ENCODE results near the gene SLC25A24.
"Not testable (repeated sequence)": the region's sequence is repeated elsewhere in the genome, so short reads cannot be mapped to it uniquely, and the experiment has no call there.

Gene SLC25A24

DNA sequence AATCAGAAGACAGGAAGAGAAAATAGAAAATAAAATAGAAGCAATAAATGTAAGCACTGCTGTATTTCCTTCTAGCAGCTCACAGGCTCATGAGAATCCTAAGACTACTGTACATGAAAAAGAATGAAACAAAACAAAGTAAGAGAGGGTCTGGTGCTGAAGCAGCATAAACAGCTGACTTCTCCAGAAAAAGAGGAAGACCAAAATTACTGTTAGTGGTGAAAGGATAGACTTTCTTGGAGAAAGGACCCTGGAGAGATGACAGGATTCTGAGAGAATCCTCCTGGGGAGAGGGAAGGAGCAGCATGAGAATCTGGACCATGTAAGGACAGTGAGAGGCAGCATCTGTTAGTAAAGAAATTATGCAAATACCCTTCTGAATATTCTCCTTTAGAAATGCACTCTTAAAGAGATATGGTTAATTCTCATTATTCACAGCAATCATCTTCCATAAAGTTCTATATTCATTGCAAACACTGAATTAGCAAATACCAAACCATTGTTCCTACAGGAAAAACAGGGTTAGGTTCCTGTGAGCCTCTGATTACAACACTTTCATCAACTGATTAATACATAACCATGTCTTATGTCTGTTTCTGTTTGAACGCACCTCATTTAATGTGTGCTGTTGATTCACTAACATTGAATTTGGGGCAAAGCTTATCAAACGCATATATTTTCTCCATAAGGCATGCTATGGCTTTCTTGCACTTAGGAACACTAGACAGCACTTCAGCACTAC lies 17.0 kb downstream of the SLC25A24 start:
- peaks cover 9% of the 10 kb centered on the region for H3K4me1 Mint-ChIP-seq
- peaks cover 4% of the 10 kb centered on the region for H3K9me3 Mint-ChIP-seq
- H3K27me3 Mint-ChIP-seq = no peaks in the 10 kb centered on the region
- ATAC-seq (ENCODE audit: low read depth) (no peak), DNase-seq (ENCODE audit: low spot score in 2 of 2) (no peak)
- H3K4me3 Mint-ChIP-seq = no peak overlapping the region
- H3K36me3 Mint-ChIP-seq = peaks cover 45% of the 10 kb centered on the region
- peak overlapping the region; percentile 14 for H3K27ac Mint-ChIP-seq

DNA sequence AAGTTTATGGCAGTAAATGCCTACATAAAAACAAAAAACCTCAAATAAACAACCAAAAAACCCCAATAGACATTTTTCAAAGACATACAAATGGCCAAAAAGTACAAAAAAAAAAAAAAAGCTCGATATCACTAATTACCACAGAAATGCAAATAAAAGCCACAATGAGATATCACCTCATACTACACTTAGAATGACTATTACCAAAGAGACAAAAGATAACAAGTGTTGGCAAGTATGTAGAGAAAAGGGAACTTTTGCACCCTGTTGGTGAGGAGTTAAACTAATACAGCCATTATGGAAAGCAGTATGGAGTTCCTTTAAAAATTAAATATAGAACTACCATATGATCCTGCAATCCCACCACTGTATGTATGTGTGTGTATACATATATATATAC lies 21.1 kb downstream of the SLC25A24 start:
- Mint-ChIP-seq H3K36me3 (peaks cover 63% of the 10 kb centered on the region), H3K27me3 (no peaks in the 10 kb centered on the region), H3K4me3 (no peak overlapping the region), H3K9me3 (peaks cover 7% of the 10 kb centered on the region), H3K4me1 (peaks cover 13% of the 10 kb centered on the region), H3K27ac (no peak overlapping the region)
- no peak for ATAC-seq (ENCODE audit: low read depth)
- DNase-seq (ENCODE audit: low spot score in 2 of 2) = no peak

DNA sequence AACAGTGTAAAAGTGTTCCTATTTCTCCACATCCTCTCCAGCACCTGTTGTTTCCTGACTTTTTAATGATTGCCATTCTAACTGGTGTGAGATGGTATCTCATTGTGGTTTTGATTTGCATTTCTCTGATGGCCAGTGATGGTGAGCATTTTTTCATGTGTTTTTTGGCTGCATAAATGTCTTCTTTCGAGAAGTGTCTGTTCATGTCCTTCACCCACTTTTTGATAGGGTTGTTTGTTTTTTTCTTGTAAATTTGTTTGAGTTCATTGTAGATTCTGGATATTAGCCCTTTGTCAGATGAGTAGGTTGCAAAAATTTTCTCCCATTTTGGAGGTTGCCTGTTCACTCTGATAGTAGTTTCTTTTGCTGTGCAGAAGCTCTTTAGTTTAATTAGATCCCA lies 37.7 kb downstream of the SLC25A24 start:
- H3K36me3 Mint-ChIP-seq; DNase-seq (ENCODE audit: low spot score in 2 of 2); ATAC-seq (ENCODE audit: low read depth); H3K27me3 Mint-ChIP-seq; H3K4me1 Mint-ChIP-seq; H3K9me3 Mint-ChIP-seq; H3K4me3 Mint-ChIP-seq; H3K27ac Mint-ChIP-seq: not testable (repeated sequence)

DNA sequence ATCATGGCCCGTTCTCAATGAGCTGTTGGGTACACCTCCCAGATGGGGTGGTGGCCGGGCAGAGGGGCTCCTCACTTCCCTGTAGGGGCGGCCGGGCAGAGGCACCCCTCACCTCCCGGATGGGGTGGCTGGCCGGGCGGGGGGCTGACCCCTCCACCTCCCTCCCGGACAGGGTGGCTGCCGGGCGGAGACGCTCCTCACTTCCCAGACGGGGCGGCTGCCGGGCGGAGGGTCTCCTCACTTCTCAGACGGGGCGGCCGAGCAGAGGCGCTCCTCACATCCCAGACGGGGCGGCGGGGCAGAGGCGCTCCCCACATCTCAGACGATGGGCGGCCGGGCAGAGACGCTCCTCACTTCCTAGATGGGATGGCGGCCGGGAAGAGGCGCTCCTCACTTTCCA lies 40.2 kb downstream of the SLC25A24 start:
- not testable (repeated sequence) for H3K4me3 Mint-ChIP-seq; ATAC-seq (ENCODE audit: low read depth); H3K9me3 Mint-ChIP-seq; H3K4me1 Mint-ChIP-seq; DNase-seq (ENCODE audit: low spot score in 2 of 2); H3K27ac Mint-ChIP-seq; H3K27me3 Mint-ChIP-seq
- peaks cover 18% of the 10 kb centered on the region for H3K36me3 Mint-ChIP-seq

DNA sequence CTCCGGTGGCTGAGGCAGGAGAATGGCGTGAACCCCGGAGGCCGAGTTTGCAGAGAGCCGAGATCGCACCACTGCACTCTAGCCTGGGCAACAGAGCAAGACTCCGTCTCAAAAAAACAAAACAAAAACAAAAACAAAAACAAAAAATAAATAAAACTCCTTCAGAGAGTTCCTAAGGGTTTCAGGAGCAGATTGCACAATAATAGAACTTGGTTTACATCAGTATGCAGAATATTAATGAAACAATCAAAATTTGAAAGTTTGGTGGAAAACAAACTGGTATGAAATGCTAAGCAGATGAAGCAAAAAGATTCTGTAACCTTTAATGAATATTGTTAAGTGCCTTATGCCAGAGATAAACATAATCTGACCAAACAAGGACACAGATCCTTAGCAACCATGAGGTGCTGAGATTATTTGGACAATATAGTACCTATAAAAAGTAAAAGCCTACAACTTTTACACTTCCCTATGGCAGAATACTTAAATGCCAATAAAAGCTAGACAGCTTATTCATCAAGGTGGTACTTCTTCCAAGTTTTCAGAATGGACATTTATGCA lies 41.2 kb downstream of the SLC25A24 start:
- DNase-seq (ENCODE audit: low spot score in 2 of 2) = no peak

DNA sequence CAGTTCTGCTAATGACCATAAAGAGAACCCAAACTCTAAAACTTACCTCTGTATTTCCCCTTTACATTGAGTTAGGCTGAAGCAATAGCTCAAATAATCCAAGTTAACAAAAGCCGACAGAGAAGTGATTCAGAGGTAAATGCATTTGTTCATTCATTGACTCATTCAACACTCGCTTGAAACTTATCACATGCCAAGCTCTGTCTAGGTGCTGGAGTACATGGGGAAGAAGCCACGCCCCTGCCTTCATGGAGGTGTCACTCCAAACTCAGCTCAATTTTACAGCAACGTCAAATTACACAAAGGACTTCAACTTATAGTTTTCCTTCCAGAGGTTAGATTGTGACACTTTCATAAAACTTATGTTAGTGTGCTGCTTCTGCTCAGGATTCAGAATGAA lies 45.8 kb downstream of the SLC25A24 start:
- DNase-seq (ENCODE audit: low spot score in 2 of 2) (no peak), ATAC-seq (ENCODE audit: low read depth) (no peak)
- no peaks in the 10 kb centered on the region for H3K4me1 Mint-ChIP-seq
- no peak overlapping the region for H3K4me3 Mint-ChIP-seq
- H3K9me3 Mint-ChIP-seq = no peaks in the 10 kb centered on the region
- no peak overlapping the region for H3K27ac Mint-ChIP-seq
- H3K36me3 Mint-ChIP-seq = peaks cover 21% of the 10 kb centered on the region
- no peaks in the 10 kb centered on the region for H3K27me3 Mint-ChIP-seq

More for the DNA sequence above, 41.2 kb downstream of the SLC25A24 start:
- Mint-ChIP-seq H3K9me3 (no peaks in the 10 kb centered on the region), H3K27me3 (no peaks in the 10 kb centered on the region), H3K36me3 (peaks cover 23% of the 10 kb centered on the region), H3K27ac (no peak overlapping the region), H3K4me1 (no peaks in the 10 kb centered on the region), H3K4me3 (no peak overlapping the region)
- no peak for ATAC-seq (ENCODE audit: low read depth)

DNA sequence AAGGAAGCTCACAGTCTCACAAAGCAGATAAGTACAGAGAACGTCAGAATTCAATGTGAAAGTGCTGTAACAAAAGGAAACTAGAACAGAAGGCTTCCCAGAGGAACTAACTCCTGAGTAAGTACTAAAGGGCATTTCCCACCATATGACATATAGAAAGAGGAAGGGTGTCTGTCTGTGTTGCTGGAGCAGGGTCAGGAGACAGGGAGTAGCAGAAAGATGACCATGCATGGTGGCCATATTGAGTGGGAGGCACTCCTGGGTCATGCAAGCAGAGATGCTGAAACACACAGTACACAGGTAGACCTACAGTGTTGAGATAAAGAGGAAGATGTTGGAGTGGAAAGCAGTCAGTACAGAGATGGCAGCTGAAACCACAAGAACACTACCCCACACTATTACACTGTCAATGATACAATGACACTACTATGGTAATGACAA lies 47.3 kb downstream of the SLC25A24 start:
- DNase-seq (ENCODE audit: low spot score in 2 of 2) (no peak), ATAC-seq (ENCODE audit: low read depth) (no peak)
- Mint-ChIP-seq H3K27me3 (no peaks in the 10 kb centered on the region), H3K27ac (no peak overlapping the region), H3K4me3 (no peak overlapping the region), H3K9me3 (no peaks in the 10 kb centered on the region), H3K4me1 (no peaks in the 10 kb centered on the region), H3K36me3 (peaks cover 23% of the 10 kb centered on the region)

DNA sequence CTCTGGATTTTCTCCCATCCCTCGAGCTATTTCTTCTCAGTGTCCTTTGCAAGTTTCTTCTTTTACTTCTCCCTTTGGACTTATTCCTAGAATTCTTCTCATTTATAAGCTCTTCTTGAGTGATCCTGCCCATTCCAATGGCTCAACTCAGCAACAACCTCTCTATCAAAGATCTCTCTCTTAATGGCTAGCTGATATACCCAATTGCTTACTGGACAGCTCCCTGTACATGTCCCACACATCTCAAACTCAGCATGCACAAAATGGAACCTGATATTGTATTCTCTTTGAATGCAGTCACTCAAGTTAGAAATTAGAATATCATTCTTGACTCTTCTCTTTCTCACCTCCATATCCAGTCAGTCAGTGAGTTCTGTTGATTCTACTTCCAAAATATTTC lies 48.6 kb downstream of the SLC25A24 start:
- no peak for DNase-seq (ENCODE audit: low spot score in 2 of 2)
- no peaks in the 10 kb centered on the region for H3K9me3 Mint-ChIP-seq
- ATAC-seq (ENCODE audit: low read depth) = no peak
- H3K27ac Mint-ChIP-seq = no peak overlapping the region
- no peaks in the 10 kb centered on the region for H3K27me3 Mint-ChIP-seq
- no peaks in the 10 kb centered on the region for H3K4me1 Mint-ChIP-seq
- H3K4me3 Mint-ChIP-seq = no peak overlapping the region
- H3K36me3 Mint-ChIP-seq = peaks cover 29% of the 10 kb centered on the region

DNA sequence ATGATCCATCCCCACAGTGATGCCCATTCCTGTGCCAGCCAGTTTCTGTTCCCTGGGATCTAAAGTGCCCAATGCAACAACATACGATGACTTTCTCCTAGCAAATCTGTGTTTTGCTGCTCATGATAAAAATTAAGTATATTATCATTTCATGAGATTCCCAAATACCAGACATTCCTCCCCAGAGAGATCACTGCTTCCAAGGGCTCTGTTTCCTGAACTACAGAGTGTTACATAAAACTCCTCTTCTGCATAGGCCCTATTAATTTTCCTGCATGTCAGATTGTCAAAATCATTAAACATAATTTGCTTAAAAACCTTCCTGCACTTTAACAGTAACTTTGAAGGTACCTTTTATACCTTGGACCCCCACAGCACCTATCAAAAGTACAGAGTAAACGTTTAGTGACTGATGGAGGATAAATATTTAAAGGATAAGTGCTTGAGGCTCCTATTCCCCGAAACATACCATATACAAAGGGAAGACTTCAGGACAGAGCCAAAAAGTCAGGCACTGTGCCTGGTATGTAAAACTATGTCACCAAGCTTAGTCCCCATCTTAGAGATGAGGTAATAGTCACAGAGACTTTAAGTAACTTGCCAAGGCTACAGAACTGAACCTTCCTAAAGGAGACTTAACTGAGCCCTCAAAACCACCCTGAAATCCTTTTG lies 50.2 kb downstream of the SLC25A24 start:
- Mint-ChIP-seq H3K27ac (no peak overlapping the region), H3K9me3 (peaks cover 3% of the 10 kb centered on the region), H3K4me1 (no peaks in the 10 kb centered on the region), H3K36me3 (peaks cover 34% of the 10 kb centered on the region), H3K4me3 (no peak overlapping the region), H3K27me3 (no peaks in the 10 kb centered on the region)
- ATAC-seq (ENCODE audit: low read depth) (no peak), DNase-seq (ENCODE audit: low spot score in 2 of 2) (no peak)

DNA sequence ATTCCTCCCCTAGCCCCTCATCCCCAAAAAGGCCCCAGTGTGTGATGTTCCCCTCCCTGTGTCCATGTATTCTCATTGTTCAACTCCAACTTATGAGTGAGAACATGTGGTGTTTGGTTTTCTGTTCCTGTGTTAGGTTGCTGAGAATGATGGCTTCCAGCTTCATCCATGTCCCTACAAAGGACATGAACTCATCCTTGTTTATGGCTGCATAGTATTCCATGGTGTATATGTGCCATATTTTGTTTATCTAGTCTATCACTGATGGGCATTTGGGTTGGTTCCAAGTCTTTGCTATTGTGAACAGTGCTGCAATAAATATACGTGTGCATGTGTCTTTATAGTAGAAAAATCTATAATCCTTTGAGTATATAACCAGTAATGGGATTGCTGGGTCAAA lies 55.6 kb downstream of the SLC25A24 start:
- not testable (repeated sequence) for H3K27ac Mint-ChIP-seq; ATAC-seq (ENCODE audit: low read depth); H3K4me1 Mint-ChIP-seq; DNase-seq (ENCODE audit: low spot score in 2 of 2); H3K4me3 Mint-ChIP-seq; H3K9me3 Mint-ChIP-seq; H3K27me3 Mint-ChIP-seq
- H3K36me3 Mint-ChIP-seq = peaks cover 57% of the 10 kb centered on the region

DNA sequence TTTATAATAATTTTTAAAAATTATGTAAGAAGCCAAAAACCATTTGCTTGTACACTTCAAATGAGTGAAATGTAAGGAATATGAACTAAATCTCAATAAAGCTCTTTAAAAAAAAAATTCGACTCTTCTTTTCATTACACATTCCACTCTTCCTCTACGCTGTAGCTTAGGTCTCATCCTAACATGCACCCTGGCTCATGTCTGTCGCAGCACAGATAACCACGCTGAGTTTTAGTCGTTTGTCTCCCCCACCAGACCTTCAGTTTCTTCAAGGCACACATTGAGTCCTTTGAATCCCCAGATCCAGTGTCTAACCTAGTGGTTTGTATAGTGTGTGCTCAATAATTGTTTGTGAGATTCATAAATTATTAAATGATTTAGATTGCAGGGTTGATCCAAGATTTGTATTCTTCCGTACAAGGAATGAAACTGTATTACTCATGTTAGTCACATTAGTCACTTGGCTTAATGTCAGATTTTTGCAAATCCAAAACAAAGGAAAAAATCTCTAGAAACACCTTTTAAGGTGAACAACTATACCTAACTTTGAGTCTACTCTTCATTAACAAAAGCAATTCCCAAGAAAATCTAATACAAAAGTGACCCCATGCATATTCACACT lies 57.3 kb downstream of the SLC25A24 start:
- H3K4me3 Mint-ChIP-seq = no peak overlapping the region
- ATAC-seq (ENCODE audit: low read depth) (no peak), DNase-seq (ENCODE audit: low spot score in 2 of 2) (no peak)
- no peak overlapping the region for H3K27ac Mint-ChIP-seq
- peaks cover 5% of the 10 kb centered on the region for H3K9me3 Mint-ChIP-seq
- no peaks in the 10 kb centered on the region for H3K4me1 Mint-ChIP-seq
- no peaks in the 10 kb centered on the region for H3K27me3 Mint-ChIP-seq
- peaks cover 65% of the 10 kb centered on the region for H3K36me3 Mint-ChIP-seq

DNA sequence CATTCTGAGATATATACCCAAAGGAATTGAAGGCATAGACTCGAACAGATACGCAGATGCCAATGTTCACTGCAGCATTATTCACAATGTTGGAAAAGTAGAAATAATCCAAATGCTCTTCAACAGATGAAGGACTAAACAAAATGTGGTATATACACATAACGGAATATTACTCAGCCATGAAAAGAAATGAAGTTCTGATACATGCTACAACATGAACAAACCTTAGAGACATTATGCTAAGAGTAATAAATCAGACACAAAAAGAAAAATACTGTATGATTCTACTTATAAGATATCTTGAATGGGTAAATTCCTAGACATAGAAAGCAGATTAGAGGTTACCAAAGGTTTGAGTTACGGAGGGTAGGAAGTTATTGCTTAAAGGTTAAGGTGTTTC lies 57.9 kb downstream of the SLC25A24 start:
- no peak for DNase-seq (ENCODE audit: low spot score in 2 of 2)
- H3K27ac Mint-ChIP-seq = no peak overlapping the region
- H3K9me3 Mint-ChIP-seq = peaks cover 5% of the 10 kb centered on the region
- H3K36me3 Mint-ChIP-seq = peaks cover 63% of the 10 kb centered on the region
- no peak overlapping the region for H3K4me3 Mint-ChIP-seq
- H3K27me3 Mint-ChIP-seq = no peaks in the 10 kb centered on the region
- ATAC-seq (ENCODE audit: low read depth) = no peak
- H3K4me1 Mint-ChIP-seq = no peaks in the 10 kb centered on the region

DNA sequence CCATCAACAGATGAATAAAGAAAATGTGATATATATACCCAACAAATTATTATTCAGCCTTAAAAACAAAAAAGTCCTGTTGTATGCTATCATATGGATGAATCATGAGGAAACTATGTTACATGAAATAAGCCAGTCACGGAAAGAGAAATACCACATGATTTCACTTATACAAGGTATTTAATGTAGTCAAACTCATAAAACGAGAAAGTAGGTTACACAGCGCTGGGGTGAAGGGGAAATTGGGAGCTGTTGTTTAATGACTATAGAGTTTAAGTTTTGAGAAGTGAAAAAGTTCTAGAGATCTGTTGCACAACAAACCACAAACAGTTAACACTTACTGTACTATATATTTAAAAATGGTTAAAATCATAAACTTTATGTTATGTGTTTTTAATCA lies 58.5 kb downstream of the SLC25A24 start:
- ATAC-seq (ENCODE audit: low read depth) (no peak), DNase-seq (ENCODE audit: low spot score in 2 of 2) (no peak)
- no peak overlapping the region for H3K4me3 Mint-ChIP-seq
- no peaks in the 10 kb centered on the region for H3K27me3 Mint-ChIP-seq
- H3K36me3 Mint-ChIP-seq = peaks cover 61% of the 10 kb centered on the region
- H3K27ac Mint-ChIP-seq = no peak overlapping the region
- H3K4me1 Mint-ChIP-seq = no peaks in the 10 kb centered on the region
- peaks cover 5% of the 10 kb centered on the region for H3K9me3 Mint-ChIP-seq

DNA sequence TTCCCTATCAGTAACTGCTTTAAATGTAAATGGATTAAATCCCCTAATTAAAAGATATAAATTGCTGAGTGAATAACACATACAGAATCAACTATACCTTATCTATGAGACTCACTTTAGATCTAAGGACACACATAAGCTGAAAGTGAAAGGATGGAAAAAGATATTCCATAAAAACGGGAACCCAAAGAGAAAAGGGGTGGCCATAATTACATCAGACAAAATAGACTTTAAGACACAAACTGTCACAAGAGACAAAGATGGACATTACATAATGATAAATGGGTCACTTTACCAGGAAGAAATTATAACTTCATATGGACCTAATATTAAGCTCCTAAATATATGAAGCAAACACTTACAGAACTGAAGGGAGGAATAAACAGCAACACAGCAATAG lies 59.2 kb downstream of the SLC25A24 start:
- Mint-ChIP-seq H3K36me3 (peaks cover 59% of the 10 kb centered on the region), H3K4me3 (no peak overlapping the region), H3K4me1 (no peaks in the 10 kb centered on the region), H3K27me3 (no peaks in the 10 kb centered on the region), H3K27ac (no peak overlapping the region), H3K9me3 (peaks cover 4% of the 10 kb centered on the region)
- DNase-seq (ENCODE audit: low spot score in 2 of 2) = no peak
- ATAC-seq (ENCODE audit: low read depth) = no peak

Data from memory B cell (primary cell).